ENCODE measurements around the gene KLC1. TPM values are rescaled to one million over a fixed set of nuclear protein-coding genes. Genes with fewer than 3 reads are reported as not detected.

Gene KLC1
- total RNA-seq, 1 donor from 2014 or later: 238 TPM

DNA sequence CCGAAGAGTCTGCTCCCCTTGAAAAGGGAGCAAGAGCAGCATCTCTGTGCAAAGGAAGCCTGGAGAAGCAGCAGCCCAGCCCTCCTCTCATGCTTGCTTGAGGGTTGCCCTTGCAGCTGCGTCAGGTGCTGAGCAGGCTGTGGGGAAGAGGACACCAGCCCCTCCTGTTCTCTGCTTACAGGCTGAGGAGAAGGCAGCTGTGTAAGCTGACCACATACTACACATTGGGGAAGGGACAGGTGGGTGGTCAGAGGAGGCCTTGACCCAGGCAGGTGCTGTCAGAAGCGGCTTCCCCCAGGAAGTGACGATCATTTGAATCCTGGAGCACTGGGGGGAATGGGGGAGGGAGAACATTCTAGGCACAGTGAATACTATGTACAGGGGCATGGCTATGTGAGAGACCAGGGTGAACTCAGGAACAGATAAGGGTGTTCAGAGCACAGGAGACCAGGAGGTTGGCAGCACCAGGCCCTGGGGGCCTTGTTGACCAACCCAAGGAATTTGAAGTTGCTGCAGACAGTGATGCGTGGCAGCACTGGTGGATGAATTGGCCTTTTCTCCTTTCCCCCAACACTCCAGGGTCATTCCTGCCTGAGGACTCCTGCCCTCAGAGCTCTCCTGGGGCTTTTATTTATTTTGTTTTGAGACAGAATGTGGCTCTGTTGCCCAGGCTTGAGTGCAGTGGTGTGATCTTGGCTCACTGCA lies 2.7 kb upstream of the KLC1 start:
- Histone ChIP-seq H3K4me2 (ENCODE audit: low read length) (no peak overlapping the region), H3K4me1 (ENCODE audit: insufficient read depth, low read length) (peaks cover 23% of the 10 kb centered on the region), H3K9me3 (ENCODE audit: insufficient read depth, low read depth, low read length) (no peaks in the 10 kb centered on the region), H3K79me2 (ENCODE audit: insufficient read depth, low read length) (peaks cover 25% of the 10 kb centered on the region), H3K27ac (ENCODE audit: low read depth, low read length) (no peak overlapping the region), H3K9ac (ENCODE audit: low read length) (no peak overlapping the region), H3K27me3 (ENCODE audit: insufficient read depth, low read length) (no peaks in the 10 kb centered on the region), H4K20me1 (ENCODE audit: insufficient read depth, low read length) (peaks cover 16% of the 10 kb centered on the region), H3K36me3 (ENCODE audit: insufficient read depth, low read length) (no peaks in the 10 kb centered on the region), H2AFZ (ENCODE audit: low read depth, low read length) (no peak overlapping the region), H3K4me3 (ENCODE audit: insufficient read depth, low read depth, low read length) (no peak overlapping the region)
- DNase-seq (ENCODE audit: low read depth) (no peak), FAIRE-seq (no peak)
- Mint-ChIP-seq H3K4me3 (ENCODE audit: unreplicated experiment) (peak overlapping the region; percentile 45), H3K27ac (ENCODE audit: unreplicated experiment) (peak overlapping the region; percentile 1), H3K36me3 (ENCODE audit: low read depth, unreplicated experiment) (no peaks in the 10 kb centered on the region), H3K9me3 (ENCODE audit: unreplicated experiment) (no peaks in the 10 kb centered on the region), H3K27me3 (ENCODE audit: low read depth, unreplicated experiment) (no peaks in the 10 kb centered on the region), H3K4me1 (ENCODE audit: low read depth, unreplicated experiment) (peaks cover 19% of the 10 kb centered on the region)
- no peak for TF ChIP-seq EZH2 (IDR thresholded peaks at IDR 0.05; ENCODE audit: insufficient read depth, low read length)
- TF ChIP-seq CTCF (IDR thresholded peaks at IDR 0.05; ENCODE audit: insufficient read depth, low read depth, low read length): no peak

GRCh38 chr14:103627073-103628025 lies 1.7 kb upstream of the KLC1 start:
- Histone ChIP-seq H3K4me2 (ENCODE audit: low read length) (peak overlapping the region; percentile 97), H4K20me1 (ENCODE audit: insufficient read depth, low read length) (peaks cover 26% of the 10 kb centered on the region), H3K9me3 (ENCODE audit: insufficient read depth, low read depth, low read length) (no peaks in the 10 kb centered on the region), H2AFZ (ENCODE audit: low read depth, low read length) (peak overlapping the region; percentile 88), H3K36me3 (ENCODE audit: insufficient read depth, low read length) (peaks cover 5% of the 10 kb centered on the region), H3K9ac (ENCODE audit: low read length) (peak overlapping the region; percentile 95), H3K4me3 (ENCODE audit: insufficient read depth, low read depth, low read length) (no peak overlapping the region), H3K79me2 (ENCODE audit: insufficient read depth, low read length) (peaks cover 36% of the 10 kb centered on the region), H3K27ac (ENCODE audit: low read depth, low read length) (peak overlapping the region; percentile 92), H3K27me3 (ENCODE audit: insufficient read depth, low read length) (no peaks in the 10 kb centered on the region), H3K4me1 (ENCODE audit: insufficient read depth, low read length) (peaks cover 23% of the 10 kb centered on the region)
- FAIRE-seq (no peak), DNase-seq (ENCODE audit: low read depth) (no peak)
- Mint-ChIP-seq H3K36me3 (ENCODE audit: low read depth, unreplicated experiment) (no peaks in the 10 kb centered on the region), H3K9me3 (ENCODE audit: unreplicated experiment) (no peaks in the 10 kb centered on the region), H3K4me1 (ENCODE audit: low read depth, unreplicated experiment) (peaks cover 19% of the 10 kb centered on the region), H3K27me3 (ENCODE audit: low read depth, unreplicated experiment) (no peaks in the 10 kb centered on the region), H3K27ac (ENCODE audit: unreplicated experiment) (peak overlapping the region; percentile 84), H3K4me3 (ENCODE audit: unreplicated experiment) (peak overlapping the region; percentile 34)
- TF ChIP-seq EZH2 (IDR thresholded peaks at IDR 0.05; ENCODE audit: insufficient read depth, low read length): no peak
- TF ChIP-seq CTCF (IDR thresholded peaks at IDR 0.05; ENCODE audit: insufficient read depth, low read depth, low read length): no peak
